Activated CD4-positive, alpha-beta T cell treated with anti-CD3 and anti-CD28 coated beads, Interleukin-2, amount 10 ng/mL, durations not matched to agents 7 days and 5 days (primary cell): ENCODE results near the gene ZBTB40. TPM values are rescaled to one million over a fixed set of nuclear protein-coding genes. Genes with fewer than 3 reads are reported as not detected.

Source experiments
- CTCF ChIA-PET: fragments of 350-600 bp; sonication (Branson Sonifier 250); formaldehyde crosslinking; loops from one replicate; lab custom pipeline; 2021; ENCODE audit warnings: antibody characterized with exemption; lab: Charles Lee
- POLR2A ChIA-PET: fragments of 350-600 bp; sonication (Branson Sonifier 250); formaldehyde crosslinking; loops from one replicate; lab custom pipeline; 2021; ENCODE audit warnings: antibody characterized with exemption; lab: Charles Lee
- DNase-seq: peaks from one replicate; pipeline ENCODE4 v3.0.0-alpha.2; 2020
- H3K27ac Mint-ChIP-seq: one replicate; pipeline ENCODE4 v1.8.0; 2021; ENCODE audit warnings: mild to moderate bottlenecking, moderate library complexity, mixed read lengths
- H3K27me3 Mint-ChIP-seq: one replicate; pipeline ENCODE4 v1.8.0; 2021; ENCODE audit warnings: mixed read lengths
- H3K36me3 Mint-ChIP-seq: one replicate; pipeline ENCODE4 v1.8.0; 2021; ENCODE audit warnings: low read depth, mixed read lengths
- H3K4me1 Mint-ChIP-seq: one replicate; pipeline ENCODE4 v1.8.0; 2021; ENCODE audit warnings: mixed read lengths
- H3K4me3 Mint-ChIP-seq: one replicate; pipeline ENCODE4 v1.8.0; 2021; ENCODE audit warnings: mild to moderate bottlenecking, moderate library complexity, mixed read lengths
- H3K9me3 Mint-ChIP-seq: one replicate; pipeline ENCODE4 v1.8.0; 2021; ENCODE audit warnings: mixed read lengths
- total RNA-seq, 2 experiments: library from RNA; stranded (reverse); gene quantifications; one replicate each; pipeline ENCODE4 v1.2.3, GENCODE V29; 2021

The ZBTB40 gene
- total RNA-seq, 2 experiments from 2014 or later, result 18.5 to 19.0 TPM

DNA sequence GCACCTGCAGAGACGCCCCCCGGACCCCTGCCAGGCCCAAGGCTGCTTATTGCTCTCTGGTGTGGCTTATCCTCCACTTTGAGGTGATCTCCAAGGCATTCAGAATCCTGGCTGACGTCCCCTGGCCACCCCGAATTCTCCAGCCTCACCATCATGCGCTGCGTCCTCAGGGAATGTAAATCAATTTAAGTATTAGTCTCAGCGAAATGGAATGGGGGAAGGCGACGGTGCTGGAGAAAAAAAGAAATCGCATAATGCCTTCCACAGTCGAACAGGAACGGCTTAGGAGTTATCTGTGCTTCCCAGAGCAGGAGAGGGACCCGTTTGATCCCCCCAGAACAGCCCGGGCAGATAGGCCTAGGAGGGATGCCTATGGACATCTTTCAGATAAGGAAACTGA is 114.5 kb downstream of the ZBTB40 start:
- POLR2A ChIA-PET, result no interaction called here
- CTCF ChIA-PET, result no interaction called here
- no peak for DNase-seq
- Mint-ChIP-seq H3K4me3 (no peak overlapping the region), H3K9me3 (no peaks in the 10 kb centered on the region), H3K36me3 (no peaks in the 10 kb centered on the region), H3K27me3 (peaks cover 34% of the 10 kb centered on the region), H3K27ac (no peak overlapping the region), H3K4me1 (no peaks in the 10 kb centered on the region)

DNA sequence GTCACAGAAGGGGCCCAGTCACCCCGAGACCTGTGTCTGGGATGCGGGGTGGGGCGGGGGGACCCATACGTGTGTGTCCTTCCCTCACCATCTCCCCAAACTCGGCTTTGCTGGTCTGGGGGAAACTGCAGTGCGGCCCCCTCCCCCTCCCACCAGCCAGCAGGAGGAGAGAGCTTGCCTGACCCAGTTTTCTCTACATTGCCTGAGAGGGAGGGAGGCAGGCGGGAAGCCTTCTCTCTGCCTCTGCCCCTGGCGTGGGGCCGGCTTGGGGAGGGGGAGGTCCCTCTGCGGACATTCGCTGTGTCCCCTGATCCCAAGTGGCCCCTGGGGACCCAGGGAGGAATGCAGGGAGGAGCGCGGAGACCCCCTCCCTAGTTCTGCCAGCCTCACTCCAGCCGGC is 115.5 kb downstream of the ZBTB40 start:
- no peaks in the 10 kb centered on the region for H3K4me1 Mint-ChIP-seq
- H3K4me3 Mint-ChIP-seq, result no peak overlapping the region
- ChIA-PET CTCF (no interaction called here), POLR2A (no interaction called here)
- no peaks in the 10 kb centered on the region for H3K36me3 Mint-ChIP-seq
- no peak for DNase-seq
- no peaks in the 10 kb centered on the region for H3K9me3 Mint-ChIP-seq
- peaks cover 24% of the 10 kb centered on the region for H3K27me3 Mint-ChIP-seq
- no peak overlapping the region for H3K27ac Mint-ChIP-seq

DNA sequence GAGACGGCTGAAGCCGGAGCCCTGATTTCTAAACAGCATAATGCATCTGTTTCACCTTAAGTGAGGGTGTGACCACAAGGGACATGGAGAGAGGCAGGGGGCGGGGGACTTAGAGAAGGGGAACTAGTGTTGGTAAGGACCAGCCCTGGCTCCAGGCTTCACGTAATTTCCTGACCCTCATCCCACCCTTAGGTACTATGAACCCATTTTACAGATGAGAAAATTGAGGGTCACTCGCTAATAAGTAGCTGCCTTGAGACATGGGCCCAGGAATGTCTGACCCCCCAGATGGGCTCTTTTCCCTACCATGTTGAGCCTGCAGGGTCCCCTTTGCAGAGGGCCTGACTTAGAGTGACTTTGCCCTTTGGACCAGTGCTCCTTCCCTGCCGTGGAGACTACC is 116.3 kb downstream of the ZBTB40 start:
- Mint-ChIP-seq H3K4me1 (no peaks in the 10 kb centered on the region), H3K9me3 (no peaks in the 10 kb centered on the region), H3K36me3 (no peaks in the 10 kb centered on the region), H3K27ac (no peak overlapping the region), H3K4me3 (no peak overlapping the region), H3K27me3 (peaks cover 16% of the 10 kb centered on the region)
- ChIA-PET CTCF (no interaction called here), POLR2A (no interaction called here)
- no peak for DNase-seq

DNA sequence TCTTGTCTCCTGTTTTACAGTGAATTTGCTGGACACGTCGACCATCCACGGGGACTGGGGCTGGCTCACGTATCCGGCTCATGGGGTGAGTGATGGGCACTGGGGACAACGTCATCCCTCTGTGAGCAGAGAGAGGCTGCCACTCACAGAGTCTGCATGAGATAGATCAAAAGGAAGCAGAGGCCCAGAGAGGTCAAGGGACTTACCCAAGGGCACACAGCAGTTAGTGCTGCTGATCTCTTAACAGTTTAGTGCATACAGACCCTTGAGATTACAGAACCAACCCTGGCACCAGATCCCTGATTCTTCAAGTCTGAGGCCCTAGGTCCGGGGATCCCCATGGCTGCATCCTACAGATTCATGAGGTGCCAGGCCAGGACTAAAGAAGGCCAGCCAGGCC is 117.6 kb downstream of the ZBTB40 start:
- no peaks in the 10 kb centered on the region for H3K4me1 Mint-ChIP-seq
- no peak for DNase-seq
- no peak overlapping the region for H3K4me3 Mint-ChIP-seq
- ChIA-PET POLR2A (no interaction called here), CTCF (no interaction called here)
- no peaks in the 10 kb centered on the region for H3K36me3 Mint-ChIP-seq
- no peaks in the 10 kb centered on the region for H3K9me3 Mint-ChIP-seq
- no peak overlapping the region for H3K27ac Mint-ChIP-seq
- peaks cover 9% of the 10 kb centered on the region for H3K27me3 Mint-ChIP-seq

DNA sequence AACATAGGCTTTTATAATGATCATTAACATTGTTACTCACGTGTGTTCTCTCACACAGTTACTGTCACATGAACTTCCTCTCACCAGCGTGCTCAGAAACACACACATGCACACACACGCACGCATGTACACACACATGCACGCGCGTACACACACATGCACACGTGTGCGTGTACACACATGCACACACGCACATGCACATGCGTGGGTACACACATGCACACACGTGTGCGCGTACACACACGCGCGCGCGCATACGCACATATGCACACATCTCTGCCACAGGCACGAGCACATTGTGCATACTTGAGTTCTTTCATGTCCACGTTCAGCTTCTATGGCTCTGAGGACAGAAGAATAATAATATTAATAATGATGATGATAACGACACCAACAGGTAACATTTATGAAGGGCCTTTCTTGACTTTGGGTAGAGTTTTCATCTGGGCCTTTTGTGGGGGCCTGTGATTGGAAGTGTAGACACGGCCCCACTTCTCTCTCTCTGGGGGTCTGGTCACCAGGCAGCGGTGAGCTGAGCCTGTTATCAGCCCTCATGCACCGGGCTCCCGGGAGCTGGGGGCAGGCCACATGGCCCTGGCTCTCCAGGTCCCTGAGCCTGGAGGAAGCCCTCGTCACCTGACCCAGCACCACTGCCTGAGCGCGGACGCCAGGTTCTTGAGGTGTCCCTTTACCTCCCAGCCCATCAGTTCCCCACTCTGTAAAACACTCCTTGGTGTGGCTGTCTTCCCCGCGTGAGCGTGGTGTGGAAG is 118.7 kb downstream of the ZBTB40 start:
- no peak for DNase-seq
- H3K4me3 Mint-ChIP-seq, result no peak overlapping the region
- no peaks in the 10 kb centered on the region for H3K36me3 Mint-ChIP-seq
- no peak overlapping the region for H3K27ac Mint-ChIP-seq
- ChIA-PET POLR2A (no interaction called here), CTCF (no interaction called here)
- H3K27me3 Mint-ChIP-seq, result no peaks in the 10 kb centered on the region
- H3K9me3 Mint-ChIP-seq, result no peaks in the 10 kb centered on the region
- H3K4me1 Mint-ChIP-seq, result no peaks in the 10 kb centered on the region

DNA sequence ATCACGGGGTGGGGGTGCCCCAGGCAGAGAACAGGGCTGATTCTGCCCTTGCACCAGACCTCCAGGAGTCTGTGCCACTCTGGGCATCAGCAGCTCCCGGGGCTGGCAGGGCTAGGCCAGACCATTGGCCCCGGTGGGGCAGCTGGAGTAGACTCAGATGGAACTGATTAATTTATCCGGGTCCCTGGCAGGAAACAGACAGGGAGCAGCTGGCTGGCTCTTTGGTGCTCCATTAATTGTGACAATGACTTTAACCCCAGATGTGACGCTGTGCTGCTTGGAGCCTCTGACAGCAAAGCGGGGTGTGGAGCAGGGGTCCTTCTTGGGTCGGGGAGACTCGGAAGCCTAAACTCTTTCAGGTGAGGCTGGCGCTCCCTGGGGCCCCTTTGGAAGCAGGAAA is 121.2 kb downstream of the ZBTB40 start:
- Mint-ChIP-seq H3K9me3 (peaks cover 7% of the 10 kb centered on the region), H3K27ac (no peak overlapping the region), H3K36me3 (no peaks in the 10 kb centered on the region), H3K4me1 (no peaks in the 10 kb centered on the region), H3K27me3 (no peaks in the 10 kb centered on the region), H3K4me3 (no peak overlapping the region)
- POLR2A ChIA-PET, result no interaction called here
- DNase-seq, result no peak
- CTCF ChIA-PET, result interaction anchor here (0.6 kb wide), 1 partner anchor 735 kb away, joined by 3 read pairs; no protein-coding TSS in a partner anchor

DNA sequence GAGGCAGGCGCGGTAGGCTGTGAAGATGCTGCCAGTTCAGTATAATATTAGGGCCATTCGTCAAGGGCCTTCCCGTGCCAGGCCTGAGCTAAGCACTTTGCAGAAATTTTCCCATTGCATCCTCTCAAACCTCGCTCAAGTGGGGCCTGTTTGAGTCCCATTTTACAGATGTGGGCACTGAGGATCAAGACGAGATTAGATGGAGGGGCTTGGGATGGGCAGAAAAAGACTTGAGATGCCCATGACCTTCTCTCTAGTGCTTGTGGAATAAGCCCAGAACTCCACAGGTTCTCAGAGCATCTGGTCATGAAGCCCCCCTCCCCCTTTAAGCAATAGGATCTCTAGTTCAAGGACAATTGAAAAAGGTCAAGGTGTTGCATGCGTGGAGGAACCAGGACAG is 121.6 kb downstream of the ZBTB40 start:
- no peak overlapping the region for H3K27ac Mint-ChIP-seq
- no peak overlapping the region for H3K4me3 Mint-ChIP-seq
- ChIA-PET POLR2A (no interaction called here), CTCF (interaction anchor here (0.6 kb wide), 1 partner anchor 736 kb away, joined by 3 read pairs; no protein-coding TSS in a partner anchor)
- no peaks in the 10 kb centered on the region for H3K27me3 Mint-ChIP-seq
- H3K36me3 Mint-ChIP-seq, result no peaks in the 10 kb centered on the region
- peaks cover 11% of the 10 kb centered on the region for H3K9me3 Mint-ChIP-seq
- DNase-seq, result no peak
- H3K4me1 Mint-ChIP-seq, result no peaks in the 10 kb centered on the region

DNA sequence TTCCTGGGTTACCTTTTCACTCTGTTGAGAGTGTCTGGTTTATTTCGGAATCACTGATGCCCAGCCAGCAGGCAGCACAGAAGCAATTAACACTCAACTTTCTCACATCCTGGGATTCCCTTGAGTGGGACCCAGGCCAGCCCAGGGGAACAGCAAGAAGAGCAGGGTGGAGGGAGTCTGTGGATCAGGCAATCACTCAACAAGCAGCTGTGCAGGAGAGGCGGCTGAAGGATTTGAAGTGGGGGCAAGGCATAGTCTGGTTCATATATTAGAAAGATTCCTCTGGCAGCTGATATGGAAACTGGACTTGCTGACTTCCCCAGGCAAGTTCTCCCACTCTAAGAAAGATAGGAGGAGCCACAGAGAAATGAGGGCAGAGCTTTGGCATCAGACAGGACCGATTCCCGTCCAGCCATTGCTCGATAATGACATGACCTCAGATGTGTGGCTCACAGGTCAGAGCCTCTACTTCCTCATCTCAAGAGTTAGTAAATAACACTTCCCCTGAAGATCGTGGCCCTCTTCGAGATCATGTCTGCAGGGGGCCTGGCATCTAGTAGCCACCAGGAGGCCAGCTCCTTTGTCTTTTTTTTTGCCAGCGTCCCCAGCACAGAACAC is 124.0 kb downstream of the ZBTB40 start:
- POLR2A ChIA-PET, result no interaction called here
- Mint-ChIP-seq H3K27ac (no peak overlapping the region), H3K9me3 (peaks cover 24% of the 10 kb centered on the region), H3K36me3 (peaks cover 4% of the 10 kb centered on the region), H3K4me1 (no peaks in the 10 kb centered on the region), H3K4me3 (no peak overlapping the region), H3K27me3 (no peaks in the 10 kb centered on the region)
- DNase-seq, result no peak
- CTCF ChIA-PET, result no interaction called here

DNA sequence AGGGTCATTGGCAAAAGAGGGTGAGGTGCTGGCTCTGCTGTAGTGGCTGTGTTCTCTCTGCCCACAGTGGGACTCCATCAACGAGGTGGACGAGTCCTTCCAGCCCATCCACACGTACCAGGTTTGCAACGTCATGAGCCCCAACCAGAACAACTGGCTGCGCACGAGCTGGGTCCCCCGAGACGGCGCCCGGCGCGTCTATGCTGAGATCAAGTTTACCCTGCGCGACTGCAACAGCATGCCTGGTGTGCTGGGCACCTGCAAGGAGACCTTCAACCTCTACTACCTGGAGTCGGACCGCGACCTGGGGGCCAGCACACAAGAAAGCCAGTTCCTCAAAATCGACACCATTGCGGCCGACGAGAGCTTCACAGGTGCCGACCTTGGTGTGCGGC is 124.5 kb downstream of the ZBTB40 start:
- no peak for DNase-seq
- no peaks in the 10 kb centered on the region for H3K27me3 Mint-ChIP-seq
- peaks cover 24% of the 10 kb centered on the region for H3K9me3 Mint-ChIP-seq
- H3K36me3 Mint-ChIP-seq, result peaks cover 4% of the 10 kb centered on the region
- CTCF ChIA-PET, result no interaction called here
- POLR2A ChIA-PET, result no interaction called here
- no peaks in the 10 kb centered on the region for H3K4me1 Mint-ChIP-seq
- H3K27ac Mint-ChIP-seq, result no peak overlapping the region
- H3K4me3 Mint-ChIP-seq, result no peak overlapping the region

DNA sequence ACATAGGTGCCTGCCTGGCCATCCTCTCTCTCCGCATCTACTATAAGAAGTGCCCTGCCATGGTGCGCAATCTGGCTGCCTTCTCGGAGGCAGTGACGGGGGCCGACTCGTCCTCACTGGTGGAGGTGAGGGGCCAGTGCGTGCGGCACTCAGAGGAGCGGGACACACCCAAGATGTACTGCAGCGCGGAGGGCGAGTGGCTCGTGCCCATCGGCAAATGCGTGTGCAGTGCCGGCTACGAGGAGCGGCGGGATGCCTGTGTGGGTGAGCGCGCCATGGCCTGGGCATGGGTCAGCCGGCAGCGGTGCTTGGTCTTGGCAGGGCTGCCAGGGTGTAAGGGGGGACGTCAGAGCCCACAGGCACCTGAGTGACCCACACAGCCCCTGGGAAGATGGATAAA is 125.0 kb downstream of the ZBTB40 start:
- H3K36me3 Mint-ChIP-seq, result peaks cover 4% of the 10 kb centered on the region
- peak overlapping the region; percentile 46 for H3K27ac Mint-ChIP-seq
- no peaks in the 10 kb centered on the region for H3K4me1 Mint-ChIP-seq
- DNase-seq, result no peak
- ChIA-PET CTCF (no interaction called here), POLR2A (no interaction called here)
- H3K27me3 Mint-ChIP-seq, result no peaks in the 10 kb centered on the region
- H3K4me3 Mint-ChIP-seq, result no peak overlapping the region
- peaks cover 24% of the 10 kb centered on the region for H3K9me3 Mint-ChIP-seq

DNA sequence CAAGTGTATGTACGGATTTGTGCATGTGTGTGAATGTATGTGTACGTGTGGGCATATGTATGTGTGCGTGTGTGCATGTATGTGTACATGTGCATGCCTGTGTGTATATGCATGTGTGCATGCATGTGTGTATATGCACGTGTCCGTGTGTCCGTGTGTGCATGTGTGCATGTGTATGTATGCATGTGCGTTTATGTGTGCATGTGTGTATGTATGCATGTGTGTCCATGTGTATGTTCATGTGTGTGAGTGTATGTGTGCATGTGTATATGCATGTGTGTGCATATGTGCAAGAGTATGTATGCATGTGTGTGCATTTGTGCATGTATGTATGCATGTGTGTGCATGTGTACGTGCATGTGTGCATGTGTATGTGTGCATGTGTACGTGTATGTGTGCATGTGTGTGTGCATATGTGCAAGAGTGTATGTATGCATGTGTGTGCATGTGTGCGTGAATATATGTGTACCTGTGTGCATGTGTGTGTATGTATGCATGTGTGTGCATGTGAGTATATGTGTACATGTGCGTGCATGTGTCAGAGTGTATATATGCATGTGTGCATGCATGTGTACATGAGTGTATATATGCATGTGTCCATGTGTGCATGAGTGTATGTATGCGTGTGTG is 127.2 kb downstream of the ZBTB40 start:
- DNase-seq, result no peak
- ChIA-PET POLR2A (no interaction called here), CTCF (no interaction called here)
- H3K4me1 Mint-ChIP-seq, result no peaks in the 10 kb centered on the region
- H3K36me3 Mint-ChIP-seq, result peaks cover 4% of the 10 kb centered on the region
- no peak overlapping the region for H3K4me3 Mint-ChIP-seq
- no peaks in the 10 kb centered on the region for H3K27me3 Mint-ChIP-seq
- no peak overlapping the region for H3K27ac Mint-ChIP-seq
- H3K9me3 Mint-ChIP-seq, result peaks cover 24% of the 10 kb centered on the region

DNA sequence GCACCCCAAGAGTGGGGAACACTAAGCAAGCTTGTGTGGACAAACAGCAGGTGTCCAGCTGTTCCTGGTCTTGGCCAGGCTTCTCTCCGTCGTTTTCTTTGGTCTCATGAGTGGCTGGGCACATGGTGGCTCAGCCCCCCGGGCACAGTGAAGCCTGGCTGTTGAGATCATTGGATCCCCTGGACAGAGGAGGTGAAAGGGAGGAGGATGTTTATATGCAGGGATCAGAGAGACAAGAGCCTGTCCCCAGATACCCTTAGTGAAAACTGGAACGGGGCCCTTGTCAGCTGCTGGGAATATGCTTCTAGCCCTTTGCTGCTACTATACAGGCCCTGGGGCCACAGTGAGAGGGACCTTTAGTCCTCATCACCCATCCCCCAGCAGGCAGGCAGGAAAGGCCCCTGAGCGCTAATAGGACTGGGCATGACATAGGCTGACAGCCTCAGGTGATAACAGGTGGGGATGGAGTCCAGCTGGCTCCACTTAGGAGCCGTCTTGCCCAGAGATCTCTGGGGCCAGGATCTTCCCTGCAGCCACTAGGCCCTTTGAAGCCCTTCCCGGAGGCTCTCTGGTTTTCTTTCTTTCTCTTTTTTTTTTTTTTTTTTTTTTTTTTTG is 128.0 kb downstream of the ZBTB40 start:
- Mint-ChIP-seq H3K9me3 (peaks cover 24% of the 10 kb centered on the region), H3K27me3 (no peaks in the 10 kb centered on the region), H3K4me3 (no peak overlapping the region), H3K36me3 (peaks cover 4% of the 10 kb centered on the region), H3K27ac (no peak overlapping the region), H3K4me1 (no peaks in the 10 kb centered on the region)
- no peak for DNase-seq
- ChIA-PET CTCF (no interaction called here), POLR2A (no interaction called here)
